ENCODE data around the gene CAPN15. TPM values are rescaled to one million over a fixed set of nuclear protein-coding genes. Genes with fewer than 3 reads are reported as not detected.

CAPN15 gene
- total RNA-seq, 1 donor from 2014 or later: 31.6 TPM

GRCh38 chr16:559411-560203 is 32.1 kb downstream of the CAPN15 start:
- DNase-seq (ENCODE audit: low spot score) (no peak), ATAC-seq (no peak)

GRCh38 chr16:560204-560700 is 32.7 kb downstream of the CAPN15 start, which contains the start of gene PRR35:
PRR35 (plus strand) TSS chr16:560394; CDS start chr16:563295, 2,901 bp downstream.
- no peak for ATAC-seq
- DNase-seq (ENCODE audit: low spot score): no peak

DNA sequence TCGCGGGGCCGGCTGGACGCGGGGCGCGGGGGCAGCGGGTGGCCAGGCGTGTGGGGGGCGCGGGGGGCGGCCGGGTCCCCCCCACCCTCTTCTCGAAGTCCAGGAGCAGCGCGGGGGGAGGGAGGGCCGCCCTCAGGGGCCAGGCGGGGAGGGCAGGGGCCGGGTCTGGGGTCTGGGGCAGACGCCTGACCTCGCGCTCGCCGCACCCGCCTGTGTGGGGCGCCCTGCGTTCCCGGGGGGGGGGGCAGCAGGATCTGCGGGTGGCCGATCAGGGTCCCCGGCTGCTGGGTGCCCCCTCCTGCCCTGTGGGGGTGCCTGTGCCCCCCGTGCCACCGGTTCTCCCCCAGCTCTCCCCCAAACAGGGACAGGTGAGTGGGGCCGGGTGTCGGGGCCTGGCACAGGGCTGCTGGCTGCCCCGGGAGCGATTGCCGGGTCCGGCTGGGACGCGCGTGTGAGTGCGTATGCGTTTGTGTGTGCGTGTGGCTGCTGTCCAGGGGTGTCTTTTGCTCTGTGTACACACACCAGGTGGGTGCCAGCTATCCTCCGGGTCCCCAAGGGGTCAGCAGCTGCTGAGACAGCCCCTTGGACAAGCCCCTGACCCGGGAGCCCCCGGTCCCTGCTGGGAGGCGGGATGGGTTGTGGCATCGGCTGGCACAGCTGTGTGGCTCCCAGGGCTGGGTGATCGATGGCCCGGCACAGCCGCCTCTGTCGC is 33.3 kb downstream of the CAPN15 start:
- no peak for ATAC-seq

DNA sequence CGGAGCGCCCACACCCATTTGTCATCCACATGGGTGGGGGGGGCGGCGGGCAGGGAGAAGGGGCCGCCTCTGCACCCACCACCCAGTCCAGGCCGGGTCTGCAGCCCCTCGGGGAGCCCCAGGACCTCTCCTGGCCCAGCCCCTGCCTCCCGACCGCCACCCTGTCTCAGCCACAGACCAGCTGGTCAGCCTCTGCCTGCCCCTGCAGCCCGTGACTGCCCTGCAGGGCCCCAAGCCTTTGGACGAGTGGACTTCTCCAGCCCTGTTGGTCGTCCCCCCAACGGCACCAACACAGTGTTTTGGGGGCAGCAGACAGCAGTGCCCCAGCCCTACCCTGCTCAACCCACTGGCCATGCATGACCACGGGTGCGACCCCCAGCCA is 33.9 kb downstream of the CAPN15 start:
- ATAC-seq (no peak), DNase-seq (ENCODE audit: low spot score) (no peak)

More for the DNA sequence above, 33.3 kb downstream of the CAPN15 start:
- DNase-seq (ENCODE audit: low spot score): no peak

GRCh38 chr16:561957-562938 is 34.7 kb downstream of the CAPN15 start:
- DNase-seq (ENCODE audit: low spot score) (no peak), ATAC-seq (no peak)

DNA sequence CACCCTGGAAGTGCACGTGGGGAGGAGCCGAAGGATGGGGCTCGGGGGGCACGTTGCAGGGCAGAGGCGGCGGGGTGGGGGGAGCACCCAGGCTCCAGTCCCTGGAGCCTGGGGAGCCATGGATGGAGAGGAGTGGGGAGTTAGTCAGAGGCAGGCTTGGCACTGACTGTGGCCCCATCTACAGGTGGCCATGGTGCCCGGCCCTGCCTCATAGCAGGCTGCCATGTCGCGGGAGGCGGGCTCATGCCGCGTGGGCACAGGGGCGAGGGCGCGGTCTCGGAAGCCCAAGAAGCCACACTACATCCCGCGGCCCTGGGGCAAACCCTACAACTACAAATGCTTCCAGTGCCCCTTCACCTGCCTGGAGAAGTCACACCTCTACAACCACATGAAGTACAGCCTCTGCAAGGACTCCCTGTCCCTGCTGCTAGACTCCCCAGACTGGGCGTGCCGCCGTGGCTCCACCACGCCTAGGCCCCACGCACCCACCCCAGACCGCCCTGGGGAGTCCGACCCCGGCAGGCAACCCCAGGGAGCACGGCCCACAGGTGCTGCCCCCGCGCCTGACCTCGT is 35.6 kb downstream of the CAPN15 start:
- ATAC-seq: no peak
- DNase-seq (ENCODE audit: low spot score): no peak

GRCh38 chr16:564690-565418 is 37.3 kb downstream of the CAPN15 start:
- DNase-seq (ENCODE audit: low spot score) (no peak), ATAC-seq (no peak)

GRCh38 chr16:565419-566330 is 38.2 kb downstream of the CAPN15 start:
- ATAC-seq (no peak), DNase-seq (ENCODE audit: low spot score) (no peak)

- DNase-seq (ENCODE audit: low spot score) (no peak), ATAC-seq (no peak)
These were observed 39.2 kb downstream of the CAPN15 start, which contains the start of gene NHLRC4 for GRCh38 chr16:566475-567372. NHLRC4 (plus strand) TSS chr16:567005; CDS start chr16:568048, 1,043 bp downstream.

GRCh38 chr16:567373-568256 is 40.1 kb downstream of the CAPN15 start:
- no peak for DNase-seq (ENCODE audit: low spot score)

GRCh38 chr16:568401-569258 is 41.1 kb downstream of the CAPN15 start:
- ATAC-seq (no peak), DNase-seq (ENCODE audit: low spot score) (no peak)

More at GRCh38 chr16:567373-568256, 40.1 kb downstream of the CAPN15 start:
- ATAC-seq: no peak

GRCh38 chr16:569445-570254 is 42.1 kb downstream of the CAPN15 start, which contains the start of gene PIGQ:
PIGQ (plus strand) TSS chr16:569968; CDS start chr16:574075, 4,107 bp downstream.
- peak; percentile 65 for DNase-seq (ENCODE audit: low spot score)
- peak; percentile 69 for ATAC-seq

- no peak for ATAC-seq
- no peak for DNase-seq (ENCODE audit: low spot score)
These were observed 45.5 kb downstream of the CAPN15 start for GRCh38 chr16:572865-573650.

Data from left lobe of liver (tissue), 2 donors.